ENCODE data around the gene VPREB3.

The VPREB3 gene

GRCh38 chr22:23793326-23793725, 39.1 kb upstream of the VPREB3 start:
- no peak for TF ChIP-seq CTCF (IDR thresholded peaks at IDR 0.05)

- TF ChIP-seq CTCF (IDR thresholded peaks at IDR 0.05), result no peak
These were observed 37.8 kb upstream of the VPREB3 start for GRCh38 chr22:23791738-23792645.

GRCh38 chr22:23790819-23791737, 36.9 kb upstream of the VPREB3 start:
- no peak for TF ChIP-seq CTCF (IDR thresholded peaks at IDR 0.05)

- no peak for TF ChIP-seq CTCF (IDR thresholded peaks at IDR 0.05)
These were observed 35.4 kb upstream of the VPREB3 start for GRCh38 chr22:23789638-23790037.

- no peak for TF ChIP-seq CTCF (IDR thresholded peaks at IDR 0.05)
These were observed 34.9 kb upstream of the VPREB3 start for GRCh38 chr22:23789121-23789520.

GRCh38 chr22:23787910-23788309, 33.7 kb upstream of the VPREB3 start:
- TF ChIP-seq CTCF (IDR thresholded peaks at IDR 0.05), result no peak

GRCh38 chr22:23787600-23787896, 33.3 kb upstream of the VPREB3 start:
- TF ChIP-seq CTCF (IDR thresholded peaks at IDR 0.05), result no peak

Data from LNCAP (cell line).